GM12875 (cell line): Measurements from ENCODE around the gene SDF4.

Experiments
- H3K4me3 ChIP-seq: one replicate; pipeline ENCODE4 v1.5.1; 2011; ENCODE audit warnings: low read depth, low read length, control low read depth
- TF ChIP-seq, protein P1 (sequence below): IDR thresholded peaks from 2 replicates; pipeline ENCODE4 v1.5.1; 2011; ENCODE audit warnings: low read depth, mild to moderate bottlenecking, control low read depth, inconsistent platforms, low read length, moderate library complexity, borderline replicate concordance; ENCODE audit not compliant: insufficient read depth

Gene SDF4

GRCh38 chr1:1237874-1238701 lies 6.3 kb upstream of the SDF4 start:
- no peak overlapping the region for H3K4me3 ChIP-seq
- TF ChIP-seq, protein P1, sequence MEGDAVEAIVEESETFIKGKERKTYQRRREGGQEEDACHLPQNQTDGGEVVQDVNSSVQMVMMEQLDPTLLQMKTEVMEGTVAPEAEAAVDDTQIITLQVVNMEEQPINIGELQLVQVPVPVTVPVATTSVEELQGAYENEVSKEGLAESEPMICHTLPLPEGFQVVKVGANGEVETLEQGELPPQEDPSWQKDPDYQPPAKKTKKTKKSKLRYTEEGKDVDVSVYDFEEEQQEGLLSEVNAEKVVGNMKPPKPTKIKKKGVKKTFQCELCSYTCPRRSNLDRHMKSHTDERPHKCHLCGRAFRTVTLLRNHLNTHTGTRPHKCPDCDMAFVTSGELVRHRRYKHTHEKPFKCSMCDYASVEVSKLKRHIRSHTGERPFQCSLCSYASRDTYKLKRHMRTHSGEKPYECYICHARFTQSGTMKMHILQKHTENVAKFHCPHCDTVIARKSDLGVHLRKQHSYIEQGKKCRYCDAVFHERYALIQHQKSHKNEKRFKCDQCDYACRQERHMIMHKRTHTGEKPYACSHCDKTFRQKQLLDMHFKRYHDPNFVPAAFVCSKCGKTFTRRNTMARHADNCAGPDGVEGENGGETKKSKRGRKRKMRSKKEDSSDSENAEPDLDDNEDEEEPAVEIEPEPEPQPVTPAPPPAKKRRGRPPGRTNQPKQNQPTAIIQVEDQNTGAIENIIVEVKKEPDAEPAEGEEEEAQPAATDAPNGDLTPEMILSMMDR: no peak

DNA sequence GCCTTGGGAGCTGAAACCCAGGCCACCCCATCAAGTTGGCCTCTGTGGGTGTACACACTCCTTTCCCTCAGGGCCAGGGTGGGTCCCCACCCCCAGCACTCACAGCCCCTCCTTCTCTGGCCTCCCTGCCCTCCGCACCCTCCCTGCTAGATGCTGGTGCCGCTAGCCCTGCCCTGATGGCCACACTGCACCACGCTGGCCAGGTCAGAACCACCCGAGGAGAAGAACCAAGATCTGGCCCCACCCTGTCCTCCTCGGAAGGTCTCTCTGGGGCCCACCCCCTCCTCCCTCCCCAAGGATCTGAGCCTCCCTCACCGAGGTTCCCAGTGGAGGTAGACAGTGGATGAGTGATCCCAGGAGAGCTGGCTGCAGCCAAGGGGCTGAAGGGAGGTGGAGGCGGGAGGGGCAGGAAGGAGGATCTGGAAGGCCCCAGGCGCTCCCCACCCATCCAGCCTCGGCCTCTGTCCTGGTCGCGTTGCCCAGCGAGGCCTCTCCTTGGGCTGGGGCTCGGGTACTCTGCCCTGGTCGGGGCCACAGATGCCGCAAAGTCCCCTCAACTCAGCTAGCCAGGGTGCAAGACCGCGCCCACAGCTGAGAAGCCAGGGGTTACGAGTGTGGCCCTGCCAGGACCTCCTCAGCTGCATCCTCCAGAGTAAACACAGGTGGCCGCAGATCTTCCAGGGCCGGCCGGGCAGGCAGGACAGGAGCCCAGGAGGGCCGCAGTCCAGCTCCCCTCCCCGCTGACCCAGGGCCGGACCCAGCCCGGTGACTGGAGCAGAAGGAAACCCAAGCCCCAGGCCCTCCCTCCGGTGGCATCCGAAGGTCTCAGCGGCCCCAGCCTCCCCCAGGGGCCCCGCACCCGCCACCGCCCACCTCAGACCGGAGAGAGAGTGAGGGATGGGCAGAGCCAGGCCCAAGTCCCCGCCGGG lies 5.4 kb upstream of the SDF4 start:
- TF ChIP-seq, protein P1: no peak
- no peak overlapping the region for H3K4me3 ChIP-seq

GRCh38 chr1:1236176-1236763 lies 4.5 kb upstream of the SDF4 start:
- TF ChIP-seq, protein P1: no peak
- H3K4me3 ChIP-seq: no peak overlapping the region

DNA sequence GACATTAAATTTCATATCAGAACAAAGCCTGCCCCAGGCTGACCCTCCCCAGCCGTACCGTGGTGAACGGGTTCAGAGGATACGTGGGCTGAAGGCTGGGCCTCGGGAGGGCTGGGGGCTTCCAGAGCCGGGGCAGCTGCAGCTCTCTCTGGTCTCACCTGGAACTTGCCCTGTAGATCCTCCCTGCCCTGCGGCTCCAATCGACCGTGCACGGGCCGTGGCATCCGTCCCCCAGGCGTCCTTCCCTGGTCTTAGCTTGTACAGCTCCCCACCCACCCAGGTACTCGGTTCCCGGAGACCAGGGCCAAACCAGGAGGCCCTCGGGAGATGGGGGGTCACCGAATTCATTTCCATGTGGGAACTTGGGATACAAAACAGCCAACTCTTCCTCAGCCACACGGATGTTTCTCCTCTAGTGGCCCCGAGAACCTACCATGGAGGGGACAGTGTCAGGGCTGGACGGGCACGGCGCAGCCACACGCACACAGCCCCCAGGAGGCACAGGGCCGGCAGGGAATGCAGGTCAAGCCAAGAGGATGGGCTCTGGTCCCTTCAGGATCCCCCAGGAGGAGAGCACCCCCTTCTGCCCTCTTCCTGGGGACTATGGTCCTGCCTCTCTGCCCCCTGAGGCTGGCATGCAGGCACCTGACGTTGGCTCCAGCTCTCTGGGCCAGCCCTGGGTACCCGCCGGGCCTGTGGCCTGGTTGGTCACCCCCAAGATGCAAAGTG lies 3.4 kb upstream of the SDF4 start:
- TF ChIP-seq, protein P1: no peak
- H3K4me3 ChIP-seq: no peak overlapping the region

DNA sequence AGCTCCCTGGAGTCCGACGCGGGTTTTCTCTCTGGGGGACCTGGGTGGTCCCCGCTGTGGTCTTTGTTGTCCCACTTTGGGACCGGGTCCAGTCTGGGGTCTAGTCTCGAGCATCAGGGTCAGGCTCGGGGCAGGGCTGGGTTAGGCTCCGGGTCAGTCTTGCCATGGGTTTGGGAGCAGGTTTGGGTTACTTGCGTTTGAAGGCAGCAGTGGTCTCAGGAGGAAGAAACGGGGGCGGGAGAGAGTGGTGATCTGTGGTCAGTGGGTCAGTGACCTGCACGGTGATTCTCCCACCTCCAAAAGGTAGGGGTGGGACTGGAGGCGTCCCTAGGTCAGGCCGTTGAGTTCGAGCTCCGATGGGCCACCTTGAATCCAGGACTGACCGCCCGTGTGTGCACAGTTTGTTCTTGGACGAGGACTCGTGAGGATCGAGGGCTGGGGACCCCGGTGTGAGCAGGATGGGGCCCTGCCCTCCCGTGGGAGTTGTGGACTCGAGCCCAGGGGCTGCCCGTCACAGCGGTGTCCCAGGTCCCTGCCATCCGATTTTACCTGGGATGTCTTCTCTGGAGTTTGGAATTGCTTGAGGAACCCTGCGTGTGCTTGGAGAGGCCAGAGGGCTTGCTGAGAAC lies 2.5 kb upstream of the SDF4 start:
- no peak overlapping the region for H3K4me3 ChIP-seq
- TF ChIP-seq, protein P1: no peak

DNA sequence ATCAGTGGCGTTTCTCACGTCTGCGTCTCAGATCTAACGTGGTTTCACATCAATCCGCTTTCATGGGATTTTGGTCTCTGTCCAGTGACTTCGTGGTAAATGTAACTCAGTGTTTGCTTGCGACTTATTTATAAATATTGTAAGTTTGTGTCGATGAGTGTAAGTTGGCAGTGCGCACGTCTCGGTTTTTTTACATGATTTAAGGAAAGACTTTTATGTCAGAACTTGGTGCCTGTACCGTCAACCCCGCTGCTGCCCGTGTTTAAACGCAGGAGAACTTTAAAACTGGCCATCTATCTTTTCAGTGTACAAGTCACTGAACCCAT lies 1.7 kb upstream of the SDF4 start:
- TF ChIP-seq, protein P1: no peak
- no peak overlapping the region for H3K4me3 ChIP-seq
